Testis (tissue), 2 donors: Measurements from ENCODE around the gene B4GALT1.

Source experiments
- CTCF ChIP-seq, 3 experiments: fragments of 450-650 bp in 2 of 3; fragments of 200-600 bp in 1 of 3; sonication (generic) in 1 of 3; IDR thresholded peaks; one replicate each; pipeline ENCODE4 v1.5.1; 2016 to 2019; ENCODE audit warnings: antibody characterized with exemption in 3 of 3, mild to moderate bottlenecking in 2 of 3, moderate library complexity in 1 of 3
- POLR2A ChIP-seq: fragments of 450-650 bp; IDR thresholded peaks from one replicate; pipeline ENCODE4 v1.6.1; 2017; ENCODE audit warnings: antibody characterized with exemption, mild to moderate bottlenecking, moderate library complexity

GRCh38 chr9:33137781-33138264 is 29.3 kb downstream of the B4GALT1 start:
- TF ChIP-seq POLR2A: no peak
- TF ChIP-seq CTCF (IDR thresholded peaks at IDR 0.05): no peak
